GM13977 (cell line): ENCODE results near the gene OR7G2.

ENCODE experiments used
- DNase-seq: peaks from one replicate; pipeline ENCODE4 v3.0.0; 2012; ENCODE audit warnings: low spot score
- CTCF ChIP-seq: IDR thresholded peaks from 2 replicates; pipeline ENCODE4 v1.5.1; 2012; ENCODE audit warnings: mild to moderate bottlenecking, control low read depth; ENCODE audit not compliant: insufficient read depth; ENCODE audit errors: extremely low read depth, missing control alignments
- in situ Hi-C: fragments of 300-500 bp; cut with MboI; formaldehyde crosslinking; loops from one replicate; pipeline ENCODE4 v1.12.0; 2022; ENCODE audit warnings: low sequenced_read_pairs, low pct_unique_long_range_greater_than_20kb, mixed read lengths, inconsistent platforms; ENCODE audit not compliant: unreplicated experiment

The OR7G2 gene

GRCh38 chr19:9052894-9053293 is 54.4 kb downstream of the OR7G2 start:
- in situ Hi-C loops = no loop called here
- DNase-seq = no peak

More at GRCh38 chr19:9052894-9053293, 54.4 kb downstream of the OR7G2 start:
- TF ChIP-seq CTCF = no peak
